Measurements from ENCODE around the gene LIPN.
A peak's percentile ranks its signal among the peaks of the same experiment; 100 is the strongest.

The LIPN gene

DNA sequence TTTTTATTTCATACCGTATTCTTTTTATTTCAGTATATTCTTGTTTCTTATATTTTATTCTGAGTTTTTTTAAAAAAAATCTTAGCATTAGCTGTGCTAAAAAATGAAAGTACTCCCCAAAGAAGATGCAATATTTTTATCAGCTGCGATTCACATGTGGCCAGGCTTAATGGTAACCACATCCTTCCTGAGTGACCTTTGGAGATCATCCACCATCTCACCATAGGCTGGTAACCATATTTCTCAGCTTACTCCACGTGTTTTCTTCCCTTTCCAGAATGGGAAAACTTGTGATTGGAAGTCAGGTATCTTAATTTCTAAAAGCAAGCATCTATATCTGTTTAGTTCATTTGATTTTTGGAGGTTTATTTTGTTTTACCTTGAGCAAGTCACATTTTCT is 23.9 kb downstream of the LIPN start:
- DNase-seq (ENCODE audit: low read depth in 2 of 2) = no peak

DNA sequence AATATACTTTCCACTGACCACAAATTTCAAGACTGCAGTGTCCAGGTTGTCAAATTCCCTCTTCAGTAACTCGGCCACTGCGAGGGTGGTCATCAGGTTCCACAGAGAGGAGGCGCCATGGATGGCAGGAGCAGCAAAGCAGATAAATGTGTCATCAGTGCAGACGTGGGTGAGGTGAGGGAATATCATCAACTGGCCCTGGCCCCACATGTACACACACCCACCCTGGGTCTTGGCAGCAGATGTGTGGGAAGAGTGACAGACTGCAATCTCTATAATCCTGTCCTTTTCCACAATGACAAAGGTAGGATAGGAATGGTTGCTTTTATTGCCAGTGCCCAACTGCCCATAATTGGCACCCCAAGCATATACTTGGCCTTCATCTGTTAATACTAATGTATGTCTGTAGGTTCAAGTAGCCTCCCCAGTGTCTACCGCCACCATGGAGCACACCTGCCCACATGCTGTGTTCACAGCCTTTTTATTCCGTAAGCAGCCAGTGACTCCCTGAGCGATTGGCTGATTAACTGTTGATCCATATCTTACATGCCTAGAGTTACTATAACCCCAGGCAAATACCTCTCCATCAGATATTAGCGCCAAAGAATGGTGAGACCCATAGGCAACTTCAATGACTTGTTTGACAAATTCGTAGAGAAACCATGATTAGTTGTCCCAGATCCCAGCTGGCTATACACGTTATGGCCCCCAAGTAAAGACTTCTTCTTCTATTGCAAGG is 26.4 kb downstream of the LIPN start:
- DNase-seq (ENCODE audit: low read depth in 2 of 2) = no peak

DNA sequence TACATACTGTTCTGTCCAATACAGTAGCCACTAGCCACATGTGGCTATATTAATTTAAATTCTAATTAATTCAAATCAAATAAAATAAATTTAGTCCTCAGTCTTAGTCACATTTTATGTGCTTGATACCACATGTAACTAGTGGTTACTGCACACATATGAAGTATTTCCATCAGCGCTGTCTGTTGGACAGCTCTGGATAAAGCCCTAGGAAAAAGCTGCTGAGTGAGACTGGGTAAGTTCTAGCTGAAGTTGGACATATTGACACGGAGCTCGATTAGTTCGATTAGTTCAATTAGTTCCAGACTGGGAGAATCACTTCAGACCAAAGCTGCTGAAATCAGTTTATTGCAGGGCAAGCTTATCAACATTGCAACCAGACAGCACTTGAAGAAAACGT is 27.6 kb downstream of the LIPN start:
- no peak for DNase-seq (ENCODE audit: low read depth in 2 of 2)

DNA sequence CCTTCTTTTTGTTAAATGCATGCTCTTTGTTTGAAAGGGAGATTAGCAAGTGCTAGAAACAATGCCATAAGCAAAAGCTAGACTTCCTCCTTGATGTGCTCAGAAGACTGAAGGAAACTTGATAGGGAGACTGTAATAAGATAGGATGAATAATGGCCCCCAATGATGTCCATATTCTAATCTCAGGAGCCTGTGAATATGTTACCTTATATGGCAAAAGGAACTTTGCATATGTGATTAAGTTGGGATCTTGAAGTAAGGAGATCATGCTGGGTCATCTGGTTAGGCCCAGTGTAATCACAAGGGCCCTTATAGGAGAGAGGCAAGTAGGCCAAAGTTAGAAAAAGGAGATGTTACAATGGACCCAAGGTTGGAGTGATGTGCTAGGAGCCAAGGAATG is 29.1 kb downstream of the LIPN start:
- no peak for DNase-seq (ENCODE audit: low read depth in 2 of 2)

DNA sequence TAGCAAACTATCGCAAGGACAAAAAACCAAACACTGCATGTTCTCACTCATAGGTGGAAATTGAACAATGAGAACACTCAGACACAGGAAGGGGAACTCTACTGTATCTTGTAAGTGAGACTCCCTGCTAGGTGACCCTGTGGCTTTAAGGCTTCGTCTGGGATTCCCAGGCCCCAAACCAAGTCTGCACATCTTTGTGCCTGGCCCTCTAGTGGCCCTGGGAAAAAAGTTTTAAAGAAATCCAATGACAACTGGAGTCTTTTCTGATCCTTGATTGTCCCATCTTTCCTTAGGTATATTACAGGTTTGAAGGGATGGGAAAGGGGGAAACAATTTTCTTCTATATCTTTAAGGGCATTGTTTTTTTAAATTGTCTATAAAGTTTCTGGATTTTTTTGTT is 32.1 kb downstream of the LIPN start:
- DNase-seq (ENCODE audit: low read depth in 2 of 2) = no peak

DNA sequence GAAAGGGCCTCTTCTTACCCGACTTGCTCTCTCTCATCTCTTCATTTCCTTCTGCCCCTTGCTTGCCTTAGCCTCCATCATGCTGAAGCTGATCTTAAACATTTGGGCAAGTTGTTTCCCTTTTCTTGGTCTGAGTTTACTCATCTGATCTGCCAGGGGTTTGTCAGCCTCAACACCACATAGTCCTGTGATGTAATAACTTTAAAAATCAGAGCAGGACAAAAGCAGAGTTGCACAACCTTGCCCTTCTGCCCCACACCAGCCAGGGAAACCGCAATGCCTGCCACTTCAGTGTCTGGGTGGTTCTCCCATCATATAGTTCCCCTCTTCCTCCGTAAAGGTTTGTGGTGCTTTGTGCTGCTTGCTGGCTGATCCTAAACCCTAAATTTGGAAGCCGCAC is 32.8 kb downstream of the LIPN start:
- DNase-seq (ENCODE audit: low read depth in 2 of 2) = no peak

DNA sequence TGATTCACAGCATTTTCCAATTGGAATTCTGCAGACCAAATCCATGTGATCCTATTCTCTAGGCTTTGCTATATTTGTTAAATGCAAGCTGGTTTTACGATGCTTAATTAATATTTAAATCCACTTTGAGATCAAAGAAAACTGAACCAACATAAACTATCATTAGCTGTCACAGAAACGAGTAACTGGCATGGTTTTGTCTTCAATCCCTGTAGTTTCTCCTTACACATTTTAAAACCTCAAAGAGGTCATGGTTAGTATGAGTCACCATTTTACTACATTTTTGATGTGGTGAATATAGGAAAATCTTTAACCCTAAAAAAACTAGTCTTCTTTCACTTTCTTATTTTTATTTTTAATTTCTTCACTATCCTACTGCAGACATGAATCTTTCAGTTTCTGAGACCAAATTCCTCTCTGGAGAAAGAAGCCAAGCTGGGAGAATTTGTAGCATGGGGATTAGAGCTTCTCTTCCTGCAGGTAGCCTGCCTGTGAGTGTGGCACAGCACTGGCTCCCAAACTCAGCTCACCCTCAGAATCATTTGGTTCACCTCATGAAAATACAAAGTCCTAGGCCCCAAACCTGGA is 34.0 kb downstream of the LIPN start:
- no peak for DNase-seq (ENCODE audit: low read depth in 2 of 2)

DNA sequence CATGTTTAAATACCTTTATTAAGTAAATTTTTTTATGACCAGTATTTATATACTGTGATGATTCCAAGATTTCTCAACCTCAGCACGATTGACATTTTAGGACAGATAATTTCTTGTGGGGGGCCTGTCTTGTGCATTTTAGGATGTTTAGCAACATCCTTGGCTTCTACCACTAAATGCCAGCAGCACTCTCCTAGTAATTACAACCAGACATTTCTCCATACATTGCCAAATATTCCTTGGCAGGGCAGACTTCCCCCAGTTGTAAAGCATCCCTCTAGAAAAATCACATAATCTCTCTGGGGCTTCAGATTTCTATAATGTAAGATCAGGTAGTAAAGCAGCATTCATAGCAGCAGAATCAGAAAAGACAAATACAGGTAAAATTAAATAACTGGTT is 34.9 kb downstream of the LIPN start:
- no peak for DNase-seq (ENCODE audit: low read depth in 2 of 2)

DNA sequence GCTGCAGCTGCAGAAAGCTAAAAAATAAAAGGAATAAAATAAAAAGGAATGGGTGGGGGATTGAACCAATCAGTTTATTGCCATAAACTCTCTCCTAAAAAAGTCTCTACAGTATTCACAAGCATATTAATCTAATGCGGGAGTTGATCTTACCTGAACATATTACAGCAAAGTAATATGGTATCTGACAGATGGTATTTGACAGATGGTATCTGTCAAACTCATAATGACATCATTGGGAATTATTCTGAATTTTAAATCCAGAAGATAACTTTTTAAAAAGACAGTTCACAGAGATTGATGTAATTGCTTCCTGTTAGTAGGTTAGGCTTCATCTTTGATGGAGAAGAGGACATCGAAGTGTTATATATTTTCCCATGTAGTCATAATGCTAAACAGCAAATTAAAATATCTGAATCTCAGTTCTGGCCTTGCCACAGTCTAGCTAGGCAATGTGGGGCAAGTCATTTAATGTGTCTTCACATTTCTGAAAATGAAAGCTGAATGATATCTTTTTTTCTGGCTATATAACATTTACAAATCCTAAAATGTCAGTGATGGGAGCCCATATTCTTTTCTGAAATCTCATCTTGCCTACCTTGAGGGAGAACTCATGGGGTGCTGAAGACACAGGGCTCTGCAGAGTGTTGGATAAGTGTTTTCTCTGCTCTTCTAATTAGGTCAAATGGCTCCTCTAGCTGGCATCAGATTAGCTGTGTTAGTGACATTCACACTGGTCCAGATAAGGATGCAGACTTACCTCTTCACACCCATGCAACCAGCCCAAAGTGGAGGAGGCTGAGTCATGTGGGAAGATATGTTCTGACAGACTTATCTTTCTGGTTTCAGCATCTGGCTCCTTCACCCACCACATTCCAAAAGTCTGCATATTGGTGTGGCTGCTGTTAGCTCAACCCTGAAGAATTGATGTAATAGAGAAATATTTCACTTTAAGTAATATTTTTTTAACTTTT is 40.6 kb downstream of the LIPN start:
- DNase-seq (ENCODE audit: low read depth in 2 of 2) = peak in 1 of 2 donors; percentile 33

DNA sequence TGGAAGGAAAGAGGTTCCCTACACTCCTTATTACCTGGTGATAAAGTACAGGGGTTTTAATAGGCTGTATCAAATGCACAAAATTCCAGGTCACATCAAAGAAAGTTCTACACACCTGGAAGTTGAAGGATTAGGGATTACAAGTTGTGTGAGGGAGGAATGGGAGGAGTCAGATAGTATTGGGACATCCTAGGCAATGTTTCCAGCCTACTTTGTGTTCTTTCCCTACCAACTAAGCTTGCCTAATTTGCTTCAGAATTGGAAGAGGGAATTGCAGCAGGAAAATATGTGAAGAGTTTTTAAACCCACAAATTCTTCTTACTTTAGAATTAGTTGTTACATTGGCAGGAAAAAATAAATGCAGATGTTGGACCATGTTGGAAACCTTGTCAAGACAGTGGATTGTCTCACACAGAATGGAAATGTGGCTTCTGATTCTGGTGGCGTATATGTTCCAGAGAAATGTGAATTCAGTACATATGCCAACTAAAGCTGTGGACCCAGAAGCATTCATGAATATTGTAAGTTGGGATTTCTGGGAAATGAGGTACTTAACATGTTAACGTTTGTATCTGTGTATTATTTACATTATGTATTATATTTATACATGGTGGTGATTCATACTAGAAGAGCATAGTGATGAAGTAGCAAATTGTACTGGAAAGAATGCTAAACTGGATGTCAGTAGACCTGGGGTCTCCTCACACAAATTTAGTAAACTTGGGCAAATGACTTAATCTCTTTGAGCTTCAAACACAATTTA is 42.9 kb downstream of the LIPN start, which contains the start of gene LIPM:
TSS of gene LIPM (plus strand) at position 208 of the 763 bp plus-strand sequence. CDS start at position 375, 167 bp downstream.
- DNase-seq (ENCODE audit: low read depth in 2 of 2) = no peak

DNA sequence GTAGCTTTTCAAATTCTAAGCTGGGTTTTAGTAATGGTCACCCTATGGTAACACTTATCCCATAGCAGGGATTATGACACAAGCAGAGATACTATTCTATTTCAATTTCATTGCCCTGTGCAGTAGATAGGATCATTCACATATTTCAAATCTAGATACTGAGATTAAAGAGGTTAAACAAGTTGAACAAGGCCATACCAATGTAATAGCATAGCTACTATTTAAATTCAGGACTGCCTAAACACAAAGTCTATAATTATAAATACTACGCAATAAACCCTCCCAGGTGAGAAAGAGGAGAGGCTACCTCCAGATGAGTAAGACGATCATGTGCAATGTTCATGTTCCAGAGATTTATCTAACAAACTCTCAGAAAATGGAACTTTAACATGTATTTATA is 43.8 kb downstream of the LIPN start:
- DNase-seq (ENCODE audit: low read depth in 2 of 2) = no peak

DNA sequence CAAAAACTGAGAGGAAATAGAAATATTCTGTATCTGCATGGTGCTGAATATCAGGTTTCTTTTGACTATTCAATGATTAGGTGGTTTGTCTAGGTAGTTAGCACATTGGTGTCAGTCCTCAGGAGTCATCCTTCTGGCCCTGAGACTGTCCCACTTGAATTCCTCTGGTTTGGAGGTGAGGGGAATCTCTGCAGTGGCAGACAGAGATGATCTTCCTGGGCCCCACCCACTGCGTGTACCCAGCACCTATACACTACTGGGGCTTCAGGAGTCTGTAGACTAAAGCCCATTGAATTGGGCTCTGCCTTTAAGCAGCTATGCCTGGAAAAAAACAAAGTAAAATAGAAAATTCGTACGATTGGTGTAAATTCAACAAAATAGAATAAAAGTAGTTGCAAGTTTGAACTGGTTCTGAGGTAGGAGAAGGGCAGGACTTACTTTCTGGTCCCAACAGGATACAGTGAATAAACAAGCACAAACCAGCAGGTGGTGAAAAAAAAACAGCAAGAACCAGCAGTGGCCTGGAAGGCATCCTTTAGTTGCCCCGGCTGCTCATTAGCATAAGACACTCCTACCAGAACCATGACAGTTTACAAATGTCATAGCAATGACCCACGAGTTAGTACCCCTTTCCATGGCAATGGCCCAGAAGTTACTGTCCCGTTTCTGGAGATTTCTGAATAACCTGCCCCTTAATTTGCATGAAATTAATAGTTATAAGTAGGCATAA is 44.4 kb downstream of the LIPN start:
- no peak for DNase-seq (ENCODE audit: low read depth in 2 of 2)

DNA sequence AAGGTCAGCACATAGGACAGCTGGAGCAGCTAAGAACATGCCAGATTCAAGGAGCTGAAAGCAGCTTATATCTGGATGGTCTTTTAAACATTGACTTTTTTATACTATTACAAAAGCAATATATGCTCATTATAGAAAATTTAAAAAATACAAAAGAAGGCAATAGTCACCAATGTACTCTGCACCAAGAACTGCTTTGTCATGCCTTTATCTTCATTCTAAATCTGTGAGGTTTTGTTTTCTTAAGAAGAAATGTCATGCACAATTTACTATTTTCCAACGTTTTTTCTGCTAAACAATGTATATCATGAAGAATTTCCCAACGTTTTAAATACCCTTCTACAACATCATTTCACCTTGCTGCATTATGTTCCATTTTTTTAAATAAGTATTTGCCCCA is 45.5 kb downstream of the LIPN start:
- DNase-seq (ENCODE audit: low read depth in 2 of 2) = no peak

DNA sequence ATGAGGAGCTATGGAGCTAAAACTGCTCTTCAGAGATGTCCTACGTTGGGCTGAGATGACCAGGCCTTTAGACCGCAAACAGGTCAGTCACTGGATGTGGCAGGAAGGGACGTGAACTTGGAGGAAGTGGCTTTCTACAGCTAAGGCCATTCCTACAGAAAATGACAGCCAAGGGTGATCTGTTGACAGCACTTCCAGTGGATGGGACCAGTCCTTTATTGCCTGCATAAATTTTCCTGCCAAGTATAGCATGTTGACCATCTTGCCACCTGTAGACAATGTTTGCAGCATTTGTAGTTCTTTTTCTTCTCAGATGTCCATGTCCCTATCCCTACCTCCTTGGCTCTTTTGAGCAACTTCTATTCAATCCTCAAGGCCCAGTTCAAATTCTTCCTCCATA is 46.1 kb downstream of the LIPN start:
- DNase-seq (ENCODE audit: low read depth in 2 of 2) = no peak

DNA sequence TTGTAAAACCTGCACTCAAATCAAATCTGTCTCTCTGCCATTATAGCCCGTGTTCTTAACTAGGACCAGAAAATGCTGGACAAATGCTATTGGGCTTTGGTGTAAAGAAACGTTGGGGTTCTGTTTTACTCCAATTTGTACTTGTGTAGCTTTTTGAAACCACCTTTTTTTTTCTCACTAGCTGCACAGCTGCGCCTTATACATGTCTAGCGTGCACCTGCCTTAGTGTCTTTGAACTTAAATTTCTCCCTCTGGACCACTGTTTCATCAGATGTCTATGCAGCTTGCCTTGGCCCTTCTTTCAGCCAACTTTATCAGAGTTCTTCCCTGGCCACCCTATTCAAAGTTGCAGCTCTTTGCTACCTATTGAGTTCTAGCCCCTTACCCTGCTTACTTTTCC is 49.8 kb downstream of the LIPN start:
- DNase-seq (ENCODE audit: low read depth in 2 of 2) = no peak

DNA sequence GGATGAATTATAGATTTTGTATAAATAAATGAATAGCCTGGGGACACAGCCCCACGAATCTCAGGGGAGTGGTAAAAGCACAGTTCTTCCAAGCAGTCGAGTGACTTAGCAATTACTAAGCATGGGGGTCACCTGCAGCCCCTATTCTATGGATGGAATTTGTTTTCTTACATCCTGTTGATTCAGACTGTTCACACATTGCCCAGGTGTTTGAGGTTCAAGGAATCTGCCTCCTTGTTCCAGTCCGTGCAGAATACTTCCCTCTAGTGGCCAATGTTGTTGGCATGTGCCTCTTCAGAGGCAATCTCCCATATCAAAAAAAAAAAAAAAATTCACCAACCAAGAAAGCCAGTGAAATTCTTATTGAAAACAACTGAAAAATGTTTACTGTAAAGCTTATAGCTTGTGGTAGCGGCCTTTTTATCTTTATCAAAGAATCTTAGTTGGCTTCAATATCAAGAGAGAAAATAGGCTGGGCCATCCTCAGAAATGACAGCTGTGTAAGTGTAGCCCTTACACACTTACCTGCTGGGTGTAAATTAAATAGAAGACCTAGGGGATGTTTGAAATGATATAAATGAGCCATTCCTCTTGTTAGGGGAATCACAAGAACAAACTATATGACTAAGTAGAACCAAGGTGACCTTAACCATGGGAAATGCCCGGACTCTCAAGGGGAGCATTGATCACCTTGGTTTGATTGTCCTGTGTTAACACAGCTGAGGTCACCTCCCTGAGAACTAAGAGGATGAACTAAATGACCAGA is 50.6 kb downstream of the LIPN start:
- no peak for DNase-seq (ENCODE audit: low read depth in 2 of 2)

DNA sequence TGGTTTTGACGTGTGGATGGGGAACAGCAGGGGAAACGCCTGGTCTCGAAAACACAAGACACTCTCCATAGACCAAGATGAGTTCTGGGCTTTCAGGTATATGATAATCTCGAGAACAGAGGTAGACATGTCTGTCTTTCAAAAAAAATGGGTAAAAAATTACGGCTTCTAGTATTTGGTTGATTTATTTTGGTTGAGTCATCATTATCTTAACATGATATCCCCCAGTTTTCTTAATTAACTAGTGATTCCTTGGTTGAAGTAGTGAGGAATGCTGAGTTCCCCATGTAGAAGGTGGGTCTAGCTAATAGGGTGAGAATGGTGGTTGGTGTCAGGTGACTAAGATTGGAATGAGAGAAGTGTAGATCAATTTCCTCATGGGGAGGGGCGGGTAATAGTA is 53.4 kb downstream of the LIPN start:
- no peak for DNase-seq (ENCODE audit: low read depth in 2 of 2)

DNA sequence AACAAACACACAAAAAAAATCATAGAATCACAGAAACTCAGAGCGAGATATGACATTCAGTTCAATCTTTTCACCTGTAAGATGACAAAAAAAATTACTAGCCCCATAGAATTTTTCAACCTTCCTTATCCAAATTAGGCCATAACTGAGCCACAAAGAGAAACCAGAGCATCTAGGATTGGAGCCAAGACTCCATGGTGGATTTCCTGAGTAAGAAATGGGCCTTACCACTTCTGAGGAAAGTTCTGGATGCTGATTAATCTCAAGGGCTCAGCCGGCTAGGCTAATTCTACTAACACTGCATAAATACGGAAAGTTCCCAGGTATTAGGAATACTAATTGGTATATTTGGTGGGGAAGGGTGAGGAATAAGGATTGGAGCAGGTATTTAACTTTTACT is 59.5 kb downstream of the LIPN start:
- DNase-seq (ENCODE audit: low read depth in 2 of 2) = no peak

DNA sequence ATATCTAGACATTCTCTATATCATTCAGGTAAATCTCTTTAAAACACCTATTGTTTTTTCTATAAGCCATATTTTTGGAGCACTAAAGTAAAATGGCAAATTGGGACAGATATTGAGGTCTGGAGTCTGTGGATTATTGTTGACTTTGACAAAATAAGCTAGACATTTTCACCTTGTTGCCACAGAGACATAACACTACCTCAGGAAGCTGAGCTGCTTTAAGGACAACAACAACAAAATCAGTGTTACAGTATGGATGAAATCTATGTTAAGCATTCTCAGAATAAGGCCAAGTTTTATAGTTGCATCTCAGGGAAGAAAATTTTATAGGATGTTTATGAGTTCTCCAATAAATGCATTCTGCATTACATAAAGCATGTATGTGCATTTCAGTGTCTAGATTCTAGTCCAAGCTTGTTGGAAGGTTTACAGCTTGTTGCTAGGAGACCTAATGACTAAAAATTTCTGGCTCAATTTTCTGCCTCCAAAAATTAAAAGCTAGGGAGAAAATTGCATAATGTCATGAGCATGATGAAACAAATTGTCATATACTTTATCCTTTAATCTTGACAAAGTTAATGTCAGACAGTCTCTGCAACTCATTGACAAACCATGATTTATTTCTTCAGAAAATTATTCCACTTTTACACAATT is 61.1 kb downstream of the LIPN start:
- no peak for DNase-seq (ENCODE audit: low read depth in 2 of 2)

DNA sequence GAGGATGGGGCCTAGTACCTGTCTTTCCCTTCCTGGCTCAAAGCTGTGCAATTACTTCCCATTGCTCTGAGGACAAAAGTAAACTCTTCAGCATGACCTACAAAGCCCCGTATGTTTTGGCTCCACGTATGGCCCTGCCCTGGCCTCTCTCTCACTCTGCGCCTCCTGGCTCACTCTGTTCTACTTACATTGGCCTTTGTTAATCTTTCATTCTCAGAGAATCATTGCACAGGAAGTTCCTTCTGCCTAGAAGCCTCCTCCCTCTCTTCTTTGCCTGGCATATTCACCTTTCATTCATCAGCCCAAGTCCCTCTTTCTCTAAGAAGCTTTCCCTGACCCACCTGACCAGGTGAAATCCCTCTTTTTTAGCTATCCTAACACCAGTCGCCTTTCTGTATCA is 66.6 kb downstream of the LIPN start:
- DNase-seq (ENCODE audit: low read depth in 2 of 2) = no peak
